HCT116 (cell line): ENCODE measurements around the gene PTPN1. TPM values are rescaled to one million over a fixed set of nuclear protein-coding genes. Genes with fewer than 3 reads are reported as not detected.

ENCODE experiments used
- ATAC-seq: fragments of 200-7000 bp; cut with Tn5 transposase; 2 replicates; pipeline ENCODE4 v1.9.1; 2020; ENCODE audit warnings: mild to moderate bottlenecking, moderate library complexity
- BruUV-seq: library from RNA; stranded (reverse); fragments of 400-500 nt; replicated peaks from 2 replicates; lab custom pipeline; 2021; lab: Mats Ljungman, UMichigan
- CTCF ChIA-PET: fragments of 300-600 bp; sonication (Branson Sonifier 250); formaldehyde crosslinking; loops from one replicate; lab custom pipeline; 2021; ENCODE audit warnings: antibody characterized with exemption; lab: Charles Lee
- POLR2A ChIA-PET: fragments of 300-600, 350-600 bp; sonication (Branson Sonifier 250); formaldehyde crosslinking; loops from one replicate; lab custom pipeline; 2021; ENCODE audit warnings: antibody characterized with exemption; lab: Charles Lee
- RAD21 ChIA-PET, 2 experiments: fragments of 300-600 bp; sonication (Branson Sonifier 250); formaldehyde crosslinking; loops; one replicate each; lab custom pipeline; 2023; ENCODE audit warnings: low total read pairs in 2 of 2; ENCODE audit not compliant: uncharacterized antibody in 2 of 2, unreplicated experiment in 2 of 2, low non-redundant PET in 1 of 2; lab: Charles Lee
- DNase-seq: peaks from one replicate; pipeline ENCODE4 v3.0.0-alpha.2; 2010; ENCODE audit warnings: low read depth, low spot score
- H2AFZ ChIP-seq: fragments of 200-600 bp; shearing (Covaris generic), sonication (generic); 2 replicates; pipeline ENCODE4 v1.6.1; 2017; ENCODE audit warnings: low read depth, mixed run types, mixed read lengths, antibody characterized with exemption, low read length; ENCODE audit not compliant: poor library complexity, severe bottlenecking
- H3K27ac ChIP-seq: 2 replicates; pipeline ENCODE4 v1.5.1; 2012; ENCODE audit warnings: low read depth, low read length
- H3K27me3 ChIP-seq: fragments of 200-600 bp; sonication (generic); 2 replicates; pipeline ENCODE4 v1.6.1; 2016; ENCODE audit warnings: mixed run types, low read length, mixed read lengths; ENCODE audit not compliant: insufficient read depth
- H3K36me3 ChIP-seq, 2 experiments: fragments of 200-500 bp in 1 of 2; fragments of 200-600 bp in 1 of 2; sonication (Bioruptor generic) in 1 of 2; sonication (generic) in 1 of 2; 2 replicates each; pipeline versions ENCODE4 v1.5.1 to v1.6.1; 2014 to 2016; ENCODE audit warnings: low read length in 2 of 2, inconsistent platforms in 1 of 2, mixed read lengths in 1 of 2, mixed run types in 1 of 2; ENCODE audit not compliant: insufficient read depth in 2 of 2, control insufficient read depth in 1 of 2
- H3K4me1 ChIP-seq, 2 experiments: fragments of 200-600 bp in 1 of 2; sonication (generic) in 1 of 2; 2 replicates each; pipeline versions ENCODE4 v1.5.1 to v1.6.1; 2012 to 2017; ENCODE audit warnings: low read length in 2 of 2, inconsistent platforms in 1 of 2, mild to moderate bottlenecking in 1 of 2, mixed read lengths in 1 of 2, mixed run types in 1 of 2, moderate library complexity in 1 of 2; ENCODE audit not compliant: insufficient read depth in 2 of 2, control insufficient read depth in 1 of 2
- H3K4me2 ChIP-seq: fragments of 200-600 bp; sonication (generic); 2 replicates; pipeline ENCODE4 v1.6.1; 2017; ENCODE audit warnings: mixed run types, low read length, mixed read lengths
- H3K4me3 ChIP-seq, 2 experiments: fragments of 200-600 bp in 1 of 2; sonication (generic) in 1 of 2; replicated peaks in 1 of 2; 2 replicates each; pipeline ENCODE4 v1.5.1; 2011 to 2016; ENCODE audit warnings: low read length in 2 of 2, control low read depth in 1 of 2, low read depth in 1 of 2, mild to moderate bottlenecking in 1 of 2, mixed read lengths in 1 of 2, mixed run types in 1 of 2
- H3K79me2 ChIP-seq: fragments of 200-600 bp; sonication (generic); 2 replicates; pipeline ENCODE4 v1.6.1; 2017; ENCODE audit warnings: mild to moderate bottlenecking, mixed run types, low read length, moderate library complexity, mixed read lengths; ENCODE audit not compliant: insufficient read depth
- H3K9ac ChIP-seq: fragments of 200-600 bp; sonication (generic); 2 replicates; pipeline ENCODE4 v1.6.1; 2016; ENCODE audit warnings: low read length, mixed read lengths
- H3K9me2 ChIP-seq: fragments of 200-600 bp; sonication (generic), shearing (Covaris generic); 2 replicates; pipeline ENCODE4 v1.6.1; 2017; ENCODE audit warnings: mixed run types, mild to moderate bottlenecking, moderate library complexity; ENCODE audit not compliant: insufficient read depth
- H3K9me3 ChIP-seq, 2 experiments: fragments of 200-500 bp in 1 of 2; fragments of 200-600 bp in 1 of 2; sonication (Bioruptor generic) in 1 of 2; sonication (generic) in 1 of 2; 2 replicates each; pipeline ENCODE4 v1.6.1; 2014 to 2017; ENCODE audit warnings: low read length in 2 of 2, mixed read lengths in 2 of 2, inconsistent platforms in 1 of 2, low read depth in 1 of 2, mild to moderate bottlenecking in 1 of 2, mixed run types in 1 of 2, moderate library complexity in 1 of 2; ENCODE audit not compliant: control insufficient read depth in 1 of 2, insufficient read depth in 1 of 2
- H4K20me1 ChIP-seq: fragments of 200-600 bp; sonication (generic), shearing (Covaris generic); 2 replicates; pipeline ENCODE4 v1.6.1; 2017; ENCODE audit warnings: mixed run types, mild to moderate bottlenecking, moderate library complexity; ENCODE audit not compliant: insufficient read depth
- EZH2 ChIP-seq: fragments of 200-600 bp; sonication (generic); IDR thresholded peaks from 2 replicates; pipeline ENCODE4 v1.6.1; 2017; ENCODE audit warnings: antibody characterized with exemption, mixed run types
- FOSL1 ChIP-seq: IDR thresholded peaks from 2 replicates; pipeline ENCODE4 v1.6.1; 2012; ENCODE audit warnings: low read depth
- POLR2AphosphoS5 ChIP-seq: IDR thresholded peaks from 2 replicates; pipeline ENCODE4 v1.6.1; 2011; ENCODE audit warnings: mild to moderate bottlenecking, low read depth, low read length, moderate library complexity
- intact Hi-C: fragments of 100-400 bp; cut with micrococcal nuclease; formaldehyde crosslinking; loops from 2 replicates; pipeline ENCODE4 v1.10.0; 2022
- total RNA-seq: library from RNA; stranded (reverse); gene quantifications from one replicate; pipeline ENCODE4 v1.2.1, GENCODE V29; 2021; ENCODE audit not compliant: unreplicated experiment

The PTPN1 gene
- total RNA-seq, 1 experiment from 2014 or later: 47.5 TPM

- TF ChIP-seq EZH2: no peak
- TF ChIP-seq, all 23 proteins: peak for 0
Measured at GRCh38 chr20:50613438-50614169, 103.4 kb downstream of the PTPN1 start (continued).

GRCh38 chr20:50615407-50615806 lies 105.2 kb downstream of the PTPN1 start:
- CTCF ChIA-PET: no interaction called here

GRCh38 chr20:50617022-50617421 lies 106.8 kb downstream of the PTPN1 start:
- Histone ChIP-seq H3K9ac (no peak overlapping the region), H3K79me2 (no peaks in the 10 kb centered on the region), H3K27ac (no peak overlapping the region), H3K4me2 (no peak overlapping the region), H3K4me1 (peaks cover 0 to 5% of the 10 kb centered on the region in 2 experiments; a peak in 2 of 4 replicates), H2AFZ (no peak overlapping the region), H3K36me3 (no peaks in the 10 kb centered on the region), H4K20me1 (no peaks in the 10 kb centered on the region), H3K9me2 (no peaks in the 10 kb centered on the region), H3K4me3 (no peak overlapping the region), H3K9me3 (peaks cover 0 to 10% of the 10 kb centered on the region in 2 experiments; a peak in 1 of 4 replicates), H3K27me3 (no peaks in the 10 kb centered on the region)
- ATAC-seq (no peak), DNase-seq (no peak)
- ChIA-PET POLR2A (interaction anchor here (0.7 kb wide), 1 partner anchor 566 kb away, joined by 4 read pairs; no protein-coding TSS in a partner anchor), CTCF (interaction anchor here (0.8 to 2.2 kb wide), 3 partner anchors 9 to 178 kb away, joined by 3 to 4 read pairs (median 3); partner anchors contain the start of gene BCAS4), RAD21 (interaction anchor here in 1 of 2 experiments (0.7 kb wide), 1 partner anchor 138 kb away, joined by 3 read pairs; no protein-coding TSS in a partner anchor)
- no TSS peak for BruUV-seq
- intact Hi-C loops: no loop called here
- no peak for TF ChIP-seq FOSL1
- no peak for TF ChIP-seq POLR2AphosphoS5
- no peak for TF ChIP-seq EZH2

More at GRCh38 chr20:50615407-50615806, 105.2 kb downstream of the PTPN1 start:
- no peak overlapping the region for H3K9ac ChIP-seq
- ATAC-seq: no peak
- no peaks in the 10 kb centered on the region for H3K9me2 ChIP-seq
- H3K4me2 ChIP-seq: no peak overlapping the region
- H3K27me3 ChIP-seq: no peaks in the 10 kb centered on the region
- no peak for DNase-seq
- H3K79me2 ChIP-seq: no peaks in the 10 kb centered on the region
- no peaks in the 10 kb centered on the region for H3K9me3 ChIP-seq
- H2AFZ ChIP-seq: no peak overlapping the region
- no peaks in the 10 kb centered on the region for H4K20me1 ChIP-seq
- TF ChIP-seq POLR2AphosphoS5: no peak
- H3K27ac ChIP-seq: no peak overlapping the region
- no peak overlapping the region for H3K4me3 ChIP-seq
- ChIA-PET POLR2A (no interaction called here), RAD21 (no interaction called here)
- intact Hi-C loops: no loop called here
- H3K4me1 ChIP-seq: peaks cover 0 to 5% of the 10 kb centered on the region in 2 experiments; a peak in 2 of 4 replicates
- H3K36me3 ChIP-seq: no peaks in the 10 kb centered on the region
- no TSS peak for BruUV-seq
